HepG2 (cell line): ENCODE results near the gene S100A6. TPM values are rescaled to one million over a fixed set of nuclear protein-coding genes. Genes with fewer than 3 reads are reported as not detected.

Source experiments
- JUN ChIP-seq: sonication (generic); formaldehyde crosslinking; IDR thresholded peaks from 2 replicates; pipeline ENCODE4 v1.4.0; 2020; ENCODE audit warnings: mild to moderate bottlenecking, missing genetic modification reagents
- KDM2A ChIP-seq: sonication (generic); formaldehyde crosslinking; IDR thresholded peaks from 2 replicates; pipeline ENCODE4 v1.4.0; 2020; ENCODE audit warnings: low read depth, missing genetic modification reagents, borderline replicate concordance
- MAFG ChIP-seq: sonication (generic); formaldehyde crosslinking; IDR thresholded peaks from 2 replicates; pipeline ENCODE4 v1.5.1; 2020; ENCODE audit warnings: mild to moderate bottlenecking, missing genetic modification reagents
- MLLT10 ChIP-seq: sonication (generic); formaldehyde crosslinking; IDR thresholded peaks from 2 replicates; pipeline ENCODE4 v1.4.0; 2020; ENCODE audit warnings: missing genetic modification reagents
- NFYB ChIP-seq: sonication (generic); formaldehyde crosslinking; IDR thresholded peaks from 2 replicates; pipeline ENCODE4 v1.4.0; 2020; ENCODE audit warnings: missing genetic modification reagents
- SP1 ChIP-seq, 2 experiments: fragments of 450-650 bp in 1 of 2; sonication (generic) in 1 of 2; formaldehyde crosslinking in 1 of 2; IDR thresholded peaks; 2 replicates each; pipeline versions ENCODE4 v1.4.0 to v1.6.1; 2016 to 2020; ENCODE audit warnings: missing genetic modification reagents in 1 of 2
- ZFP36 ChIP-seq: fragments of 150-350 bp; IDR thresholded peaks from 2 replicates; pipeline ENCODE4 v1.6.1; 2018; ENCODE audit warnings: borderline replicate concordance, low read length, low read depth; ENCODE audit not compliant: partially characterized antibody
- ZFP90 ChIP-seq: sonication (generic); formaldehyde crosslinking; IDR thresholded peaks from 2 replicates; pipeline ENCODE4 v1.8.0; 2022; ENCODE audit warnings: missing genetic modification reagents, mild to moderate bottlenecking, inconsistent platforms, borderline replicate concordance
- ZNF138 ChIP-seq: sonication (generic); formaldehyde crosslinking; IDR thresholded peaks from 2 replicates; pipeline ENCODE4 v1.5.0; 2020; ENCODE audit warnings: mild to moderate bottlenecking, low read depth, missing genetic modification reagents
- ZNF329 ChIP-seq: sonication (generic); formaldehyde crosslinking; IDR thresholded peaks from 2 replicates; pipeline ENCODE4 v1.9.0; 2021; ENCODE audit warnings: low read depth, mild to moderate bottlenecking, missing genetic modification reagents
- ZNF614 ChIP-seq: IDR thresholded peaks from 2 replicates; pipeline ENCODE4 v1.6.1; 2018; ENCODE audit warnings: missing biosample characterization, missing genetic modification reagents, inconsistent platforms, borderline replicate concordance
- polyA plus RNA-seq, 8 experiments: library from polyadenylated mRNA; depleted of rRNA in 3 of 8; stranded (reverse) in 7 of 8; unstranded in 1 of 8; fragments of >200 nt; fragmentation: Illumina TruSeq in 4 of 8; extraction: Trizol in 4 of 8; gene quantifications; 2 replicates each; pipeline versions ENCODE4 v1.2.1 to v1.2.3, GENCODE V29; 2011 to 2016; ENCODE audit warnings: low read depth in 4 of 8, missing spikeins in 1 of 8, mixed read lengths in 1 of 8; ENCODE audit not compliant: insufficient read depth in 1 of 8
- total RNA-seq, 5 experiments: library from RNA; depleted of rRNA; stranded (reverse); fragments of >200 nt; fragmentation: Illumina TruSeq; extraction: Trizol; gene quantifications; 2 replicates each; pipeline ENCODE4 v1.2.3, GENCODE V29; 2016; ENCODE audit warnings: low read depth in 1 of 5
- TF ChIP-seq, protein P1 (sequence below), 2 experiments: sonication (generic) in 1 of 2; formaldehyde crosslinking in 1 of 2; IDR thresholded peaks; 2 replicates each; pipeline versions ENCODE4 v1.6.1 to v1.9.0; 2014 to 2022; ENCODE audit warnings: antibody characterized with exemption in 1 of 2, borderline replicate concordance in 1 of 2, inconsistent platforms in 1 of 2, low read depth in 1 of 2, missing genetic modification reagents in 1 of 2
- TF ChIP-seq, protein P2 (sequence below): sonication (generic); formaldehyde crosslinking; IDR thresholded peaks from 2 replicates; pipeline ENCODE4 v1.8.0; 2022; ENCODE audit warnings: mild to moderate bottlenecking, missing genetic modification reagents, moderate library complexity
- TF ChIP-seq, protein P3 (sequence below): sonication (generic); formaldehyde crosslinking; IDR thresholded peaks from 2 replicates; pipeline ENCODE4 v1.4.0; 2020; ENCODE audit warnings: missing genetic modification reagents
- TF ChIP-seq, protein P4 (sequence below): sonication (generic); formaldehyde crosslinking; conservative IDR thresholded peaks from 2 replicates; pipeline ENCODE4 v1.8.0; 2022; ENCODE audit warnings: missing genetic modification reagents

S100A6 gene
- total and polyA plus RNA-seq, 2 of the 13 experiments (the other 11 are each of a cell fraction or from before 2014, with no cell fraction given): 72.9 to 85.0 TPM

DNA sequence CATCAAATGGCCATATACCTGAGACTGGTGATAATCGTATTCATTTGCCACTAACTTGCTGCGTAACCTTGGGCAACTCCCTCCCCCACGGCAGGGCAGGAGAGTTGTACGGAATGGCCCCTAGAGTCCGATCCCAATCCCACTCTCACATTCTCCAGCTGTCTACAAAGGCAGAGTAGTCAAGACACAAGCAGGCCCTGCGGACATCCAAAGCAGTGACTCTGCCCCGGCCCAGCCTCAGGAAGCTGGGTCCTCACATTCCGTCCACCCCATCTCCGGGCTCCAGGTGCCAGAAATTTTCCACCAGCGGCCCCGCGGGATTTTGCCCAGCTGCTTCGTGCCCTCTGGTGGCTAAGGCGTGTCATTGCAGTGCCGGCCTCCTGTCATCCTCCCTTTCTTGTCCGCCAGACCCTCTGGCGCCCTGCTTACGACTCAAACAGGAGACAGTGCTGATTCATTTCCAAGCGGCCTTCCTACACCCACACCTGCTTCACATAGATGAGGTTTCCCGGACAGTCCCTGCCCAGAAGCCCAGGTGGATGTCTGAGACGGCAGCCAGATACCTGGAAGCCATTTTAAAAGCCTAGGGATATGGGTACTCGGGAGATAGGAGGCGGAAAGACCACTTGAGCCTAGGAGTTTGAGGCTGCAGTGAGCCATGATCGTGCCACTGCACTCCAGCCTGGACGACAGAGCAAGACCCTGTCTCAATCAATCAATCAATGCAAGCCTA is 32.7 kb upstream of the S100A6 start (continued):
- TF ChIP-seq, protein P1, sequence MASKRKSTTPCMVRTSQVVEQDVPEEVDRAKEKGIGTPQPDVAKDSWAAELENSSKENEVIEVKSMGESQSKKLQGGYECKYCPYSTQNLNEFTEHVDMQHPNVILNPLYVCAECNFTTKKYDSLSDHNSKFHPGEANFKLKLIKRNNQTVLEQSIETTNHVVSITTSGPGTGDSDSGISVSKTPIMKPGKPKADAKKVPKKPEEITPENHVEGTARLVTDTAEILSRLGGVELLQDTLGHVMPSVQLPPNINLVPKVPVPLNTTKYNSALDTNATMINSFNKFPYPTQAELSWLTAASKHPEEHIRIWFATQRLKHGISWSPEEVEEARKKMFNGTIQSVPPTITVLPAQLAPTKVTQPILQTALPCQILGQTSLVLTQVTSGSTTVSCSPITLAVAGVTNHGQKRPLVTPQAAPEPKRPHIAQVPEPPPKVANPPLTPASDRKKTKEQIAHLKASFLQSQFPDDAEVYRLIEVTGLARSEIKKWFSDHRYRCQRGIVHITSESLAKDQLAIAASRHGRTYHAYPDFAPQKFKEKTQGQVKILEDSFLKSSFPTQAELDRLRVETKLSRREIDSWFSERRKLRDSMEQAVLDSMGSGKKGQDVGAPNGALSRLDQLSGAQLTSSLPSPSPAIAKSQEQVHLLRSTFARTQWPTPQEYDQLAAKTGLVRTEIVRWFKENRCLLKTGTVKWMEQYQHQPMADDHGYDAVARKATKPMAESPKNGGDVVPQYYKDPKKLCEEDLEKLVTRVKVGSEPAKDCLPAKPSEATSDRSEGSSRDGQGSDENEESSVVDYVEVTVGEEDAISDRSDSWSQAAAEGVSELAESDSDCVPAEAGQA (IDR thresholded peaks at IDR 0.05; ENCODE audit: low read depth): no peak
- TF ChIP-seq, protein P1 (CRISPR knock-in tag; IDR thresholded peaks at IDR 0.05; ENCODE audit: borderline replicate concordance): no peak
- TF ChIP-seq KDM2A (CRISPR knock-in tag): peak; percentile 83; the same call in 1 of the 2 replicates
- TF ChIP-seq ZNF138: no peak
- TF ChIP-seq JUN (CRISPR knock-in tag): no peak
- TF ChIP-seq, protein P2, sequence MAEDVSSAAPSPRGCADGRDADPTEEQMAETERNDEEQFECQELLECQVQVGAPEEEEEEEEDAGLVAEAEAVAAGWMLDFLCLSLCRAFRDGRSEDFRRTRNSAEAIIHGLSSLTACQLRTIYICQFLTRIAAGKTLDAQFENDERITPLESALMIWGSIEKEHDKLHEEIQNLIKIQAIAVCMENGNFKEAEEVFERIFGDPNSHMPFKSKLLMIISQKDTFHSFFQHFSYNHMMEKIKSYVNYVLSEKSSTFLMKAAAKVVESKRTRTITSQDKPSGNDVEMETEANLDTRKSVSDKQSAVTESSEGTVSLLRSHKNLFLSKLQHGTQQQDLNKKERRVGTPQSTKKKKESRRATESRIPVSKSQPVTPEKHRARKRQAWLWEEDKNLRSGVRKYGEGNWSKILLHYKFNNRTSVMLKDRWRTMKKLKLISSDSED (CRISPR knock-in tag): no peak
- TF ChIP-seq, protein P3, sequence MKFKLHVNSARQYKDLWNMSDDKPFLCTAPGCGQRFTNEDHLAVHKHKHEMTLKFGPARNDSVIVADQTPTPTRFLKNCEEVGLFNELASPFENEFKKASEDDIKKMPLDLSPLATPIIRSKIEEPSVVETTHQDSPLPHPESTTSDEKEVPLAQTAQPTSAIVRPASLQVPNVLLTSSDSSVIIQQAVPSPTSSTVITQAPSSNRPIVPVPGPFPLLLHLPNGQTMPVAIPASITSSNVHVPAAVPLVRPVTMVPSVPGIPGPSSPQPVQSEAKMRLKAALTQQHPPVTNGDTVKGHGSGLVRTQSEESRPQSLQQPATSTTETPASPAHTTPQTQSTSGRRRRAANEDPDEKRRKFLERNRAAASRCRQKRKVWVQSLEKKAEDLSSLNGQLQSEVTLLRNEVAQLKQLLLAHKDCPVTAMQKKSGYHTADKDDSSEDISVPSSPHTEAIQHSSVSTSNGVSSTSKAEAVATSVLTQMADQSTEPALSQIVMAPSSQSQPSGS (CRISPR knock-in tag): peak; percentile 53; the same call in 1 of the 2 replicates
- no peak for TF ChIP-seq MAFG (CRISPR knock-in tag)
- TF ChIP-seq ZFP90 (CRISPR knock-in tag): no peak
- TF ChIP-seq ZFP36: no peak
- TF ChIP-seq MLLT10: no peak
- no peak for TF ChIP-seq ZNF329 (CRISPR knock-in tag)
- TF ChIP-seq NFYB (CRISPR knock-in tag): no peak
- TF ChIP-seq SP1 (IDR thresholded peaks at IDR 0.05): no peak
- TF ChIP-seq SP1 (CRISPR knock-in tag; IDR thresholded peaks at IDR 0.05): 0 out of 2 replicates have a peak, but pooled peaks have one; percentile 13
- TF ChIP-seq, protein P4, sequence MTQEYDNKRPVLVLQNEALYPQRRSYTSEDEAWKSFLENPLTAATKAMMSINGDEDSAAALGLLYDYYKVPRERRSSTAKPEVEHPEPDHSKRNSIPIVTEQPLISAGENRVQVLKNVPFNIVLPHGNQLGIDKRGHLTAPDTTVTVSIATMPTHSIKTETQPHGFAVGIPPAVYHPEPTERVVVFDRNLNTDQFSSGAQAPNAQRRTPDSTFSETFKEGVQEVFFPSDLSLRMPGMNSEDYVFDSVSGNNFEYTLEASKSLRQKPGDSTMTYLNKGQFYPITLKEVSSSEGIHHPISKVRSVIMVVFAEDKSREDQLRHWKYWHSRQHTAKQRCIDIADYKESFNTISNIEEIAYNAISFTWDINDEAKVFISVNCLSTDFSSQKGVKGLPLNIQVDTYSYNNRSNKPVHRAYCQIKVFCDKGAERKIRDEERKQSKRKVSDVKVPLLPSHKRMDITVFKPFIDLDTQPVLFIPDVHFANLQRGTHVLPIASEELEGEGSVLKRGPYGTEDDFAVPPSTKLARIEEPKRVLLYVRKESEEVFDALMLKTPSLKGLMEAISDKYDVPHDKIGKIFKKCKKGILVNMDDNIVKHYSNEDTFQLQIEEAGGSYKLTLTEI (CRISPR knock-in tag): no peak
- TF ChIP-seq ZNF614: 0 out of 2 replicates have a peak, but pooled peaks have one; percentile 23
